Dermis microvascular lymphatic vessel endothelial cell (primary cell): ENCODE measurements around the gene CHD2. TPM values are rescaled to one million over a fixed set of nuclear protein-coding genes. Genes with fewer than 3 reads are reported as not detected.
"Not testable (repeated sequence)": the region's sequence is repeated elsewhere in the genome, so short reads cannot be mapped to it uniquely, and the experiment has no call there.

Experiments used
- DNase-seq, 2 donors: peaks; one replicate each; pipeline versions ENCODE4 v3.0.0 to v3.0.0-alpha.2; 2010; ENCODE audit warnings: low read depth in 2 of 2
- total RNA-seq: library from RNA; depleted of rRNA; stranded (reverse); fragments of >200 nt; gene quantifications from 2 replicates; pipeline ENCODE4 v1.2.1, GENCODE V29; 2014

Gene CHD2
- 40.2 and 47.4 TPM in 2 replicates for total RNA-seq

GRCh38 chr15:92899948-92900730 lies at the start of gene CHD2:
TSS of gene CHD2 (plus strand) at chr15:92900324. CDS start at chr15:92901238, 914 bp downstream.
- DNase-seq = peak; percentile 78 to 90

GRCh38 chr15:92853222-92853621 lies 46.9 kb upstream of the CHD2 start:
- no peak for DNase-seq

GRCh38 chr15:92861742-92862141 lies 38.4 kb upstream of the CHD2 start:
- DNase-seq = no peak

DNA sequence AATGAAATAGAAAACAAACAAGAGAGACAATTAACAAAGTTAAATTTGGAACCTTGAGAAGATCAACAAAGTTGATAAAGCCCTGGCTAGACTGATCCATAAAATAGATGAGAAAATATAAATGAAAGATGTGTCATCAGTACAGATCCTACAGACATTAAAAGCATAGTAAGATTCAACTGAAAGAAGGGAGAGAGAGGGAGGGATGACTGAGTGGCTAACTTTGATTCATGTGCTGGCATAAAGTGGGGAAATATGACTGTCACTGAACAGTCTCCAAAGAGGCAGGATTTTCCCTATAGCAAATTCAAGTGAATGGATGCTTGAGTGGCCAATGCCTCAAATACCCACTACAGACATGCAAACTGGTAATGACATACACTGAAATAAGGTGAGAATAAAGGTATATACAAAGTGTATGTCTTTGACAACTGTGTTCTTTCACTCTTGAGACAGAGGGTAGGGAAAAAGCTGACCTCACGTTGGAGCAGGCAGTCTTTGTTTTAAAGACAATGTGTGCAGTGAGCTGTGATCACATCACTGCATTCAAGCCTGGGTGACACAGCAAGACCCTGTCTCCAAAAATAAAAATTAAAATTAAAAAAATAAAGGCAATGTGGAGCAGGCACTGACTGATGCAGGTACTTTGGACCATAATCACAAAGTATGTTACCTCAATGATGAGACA lies 35.9 kb upstream of the CHD2 start:
- DNase-seq = no peak

GRCh38 chr15:92869263-92869940 lies 30.7 kb upstream of the CHD2 start:
- no peak for DNase-seq

DNA sequence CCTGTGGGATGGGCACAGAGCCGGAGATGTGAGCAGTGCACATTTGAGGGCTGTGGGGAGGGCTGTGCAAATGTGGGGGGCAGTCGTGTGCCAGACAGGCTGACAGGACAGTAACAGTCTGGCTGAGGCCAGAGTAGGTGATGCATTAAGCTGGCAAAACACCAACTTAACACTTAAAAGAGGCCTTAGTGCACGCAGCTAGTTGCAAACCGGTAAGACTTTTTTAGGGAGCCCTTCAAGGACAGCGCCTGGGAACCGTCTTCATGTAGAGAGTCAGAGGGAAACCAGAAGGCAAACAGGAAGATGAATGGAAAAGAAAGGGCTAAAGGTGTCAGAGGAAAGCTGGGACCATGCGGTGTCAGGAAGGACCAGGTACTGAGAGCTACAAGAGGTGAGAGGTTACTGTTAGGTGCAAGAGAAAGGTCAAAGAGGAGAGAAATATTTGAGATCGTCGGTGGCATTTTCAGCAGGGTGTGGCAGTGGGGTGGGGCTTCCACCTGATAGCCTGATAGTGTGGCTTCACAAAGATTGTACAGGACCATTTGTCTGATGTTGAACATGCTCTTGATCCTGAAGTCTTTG lies 30.0 kb upstream of the CHD2 start:
- DNase-seq = no peak

DNA sequence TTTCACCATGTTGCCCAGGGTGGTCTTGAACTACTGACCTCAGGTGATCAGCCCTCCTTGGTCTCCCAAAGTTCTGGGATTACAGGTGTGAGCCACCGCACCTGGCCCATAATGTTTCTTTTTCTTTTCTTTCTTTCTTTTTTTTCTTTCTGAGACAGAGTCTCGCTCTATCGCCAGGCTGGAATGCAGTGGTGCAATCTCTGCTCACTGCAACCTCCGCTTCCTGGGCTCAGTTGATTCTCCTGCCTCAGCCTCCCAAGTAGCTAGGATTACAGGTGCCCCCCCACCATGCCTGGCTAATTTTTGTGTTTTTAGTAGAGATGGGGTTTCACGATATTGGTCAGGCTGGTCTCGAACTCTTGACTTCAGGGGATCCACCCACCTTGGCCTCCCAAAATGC lies 27.2 kb upstream of the CHD2 start:
- DNase-seq = not testable (repeated sequence)

DNA sequence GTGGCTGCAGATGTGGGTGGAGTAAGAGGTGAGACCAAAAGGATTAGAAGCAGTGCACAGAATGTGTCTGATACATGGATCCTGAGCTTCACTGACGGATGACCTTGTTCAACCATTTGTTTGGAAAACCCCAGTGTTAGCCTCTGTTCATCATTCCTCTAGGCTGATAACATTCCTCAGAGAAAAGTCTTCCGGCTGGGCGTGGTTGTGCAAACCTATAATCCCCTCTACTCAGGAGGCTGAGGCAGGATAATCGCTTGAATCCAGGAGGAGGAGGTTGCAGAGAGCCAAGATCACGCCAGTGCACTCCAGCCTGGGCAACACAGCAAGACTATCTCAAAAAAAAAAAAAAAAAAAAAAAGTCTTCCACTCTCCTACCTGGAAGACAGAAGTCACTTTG lies 23.1 kb upstream of the CHD2 start:
- no peak for DNase-seq

GRCh38 chr15:92877416-92877815 lies 22.7 kb upstream of the CHD2 start:
- DNase-seq = no peak

DNA sequence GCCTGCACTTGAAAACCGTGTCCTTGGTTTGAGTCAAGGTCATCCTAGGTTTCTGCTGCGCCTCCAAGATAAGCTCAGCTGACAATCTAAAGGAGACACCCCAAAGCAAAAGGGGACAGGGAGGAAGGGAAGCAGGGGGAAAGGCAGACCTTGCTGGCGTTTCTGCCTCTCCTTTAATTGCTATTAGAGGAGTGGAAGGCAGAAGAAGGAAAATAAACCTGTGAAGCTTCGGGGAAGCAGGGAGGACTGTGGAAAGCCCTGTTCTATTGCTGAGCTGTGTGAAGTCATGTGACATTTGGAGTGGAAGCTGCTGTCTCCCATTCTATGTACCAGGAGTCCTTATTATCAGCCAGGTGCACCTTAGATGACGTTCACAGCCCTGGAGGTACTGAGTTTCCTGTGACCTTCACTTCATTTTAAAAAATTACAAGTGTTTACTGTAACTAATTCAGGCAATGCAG lies 21.5 kb upstream of the CHD2 start:
- no peak for DNase-seq

- DNase-seq = no peak
These were observed 20.0 kb upstream of the CHD2 start for GRCh38 chr15:92879949-92880725.

DNA sequence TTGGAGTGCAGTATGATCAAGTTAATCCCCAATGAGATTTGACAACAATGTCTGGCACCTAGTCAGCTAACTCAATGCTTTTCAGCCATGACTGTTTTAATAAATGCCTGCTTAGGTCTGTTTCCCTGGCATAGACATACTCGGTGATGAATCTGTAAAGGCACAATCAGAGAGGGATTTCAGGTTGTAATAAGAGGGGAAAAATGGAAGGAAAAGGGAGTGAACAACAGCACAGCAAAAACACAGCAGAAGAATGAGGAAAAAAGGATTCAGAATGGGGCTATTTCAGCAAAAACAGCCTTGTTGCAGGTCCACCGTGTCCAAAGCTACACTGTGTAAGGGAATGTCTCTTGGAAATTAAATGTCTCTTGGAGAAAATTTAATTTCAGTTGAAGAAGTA lies 19.3 kb upstream of the CHD2 start:
- DNase-seq = no peak

DNA sequence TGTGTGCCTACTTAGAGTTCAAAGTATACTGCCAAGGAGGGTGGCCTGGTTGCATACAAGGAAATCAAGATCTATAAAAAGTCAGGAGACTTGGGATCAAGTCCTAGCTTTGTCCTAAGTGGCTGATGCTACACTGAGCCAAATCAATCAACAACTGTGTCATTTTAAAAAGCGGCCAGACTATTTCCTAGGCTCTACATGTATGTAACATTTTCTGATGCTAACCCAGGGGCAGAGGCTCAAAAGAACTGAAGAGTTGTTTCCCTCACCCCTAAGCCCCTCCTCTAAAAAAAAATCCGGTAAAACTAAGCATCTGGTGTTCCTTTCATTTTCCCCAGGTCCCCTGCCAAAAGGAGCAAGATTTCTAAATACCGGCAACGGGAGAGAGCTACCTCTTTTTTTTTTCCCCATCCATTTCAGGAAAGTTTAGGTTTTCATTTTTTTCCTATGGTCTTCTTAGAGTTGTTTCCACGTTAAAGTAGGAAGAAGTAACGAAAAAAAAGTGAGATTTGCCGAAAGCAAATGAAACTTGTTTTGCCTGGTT lies 18.8 kb upstream of the CHD2 start:
- DNase-seq = no peak

- peak; percentile 99 to 100 for DNase-seq
These were observed 18.1 kb upstream of the CHD2 start for GRCh38 chr15:92881802-92882696.

GRCh38 chr15:92882697-92883162 lies 17.4 kb upstream of the CHD2 start:
- DNase-seq = no peak

DNA sequence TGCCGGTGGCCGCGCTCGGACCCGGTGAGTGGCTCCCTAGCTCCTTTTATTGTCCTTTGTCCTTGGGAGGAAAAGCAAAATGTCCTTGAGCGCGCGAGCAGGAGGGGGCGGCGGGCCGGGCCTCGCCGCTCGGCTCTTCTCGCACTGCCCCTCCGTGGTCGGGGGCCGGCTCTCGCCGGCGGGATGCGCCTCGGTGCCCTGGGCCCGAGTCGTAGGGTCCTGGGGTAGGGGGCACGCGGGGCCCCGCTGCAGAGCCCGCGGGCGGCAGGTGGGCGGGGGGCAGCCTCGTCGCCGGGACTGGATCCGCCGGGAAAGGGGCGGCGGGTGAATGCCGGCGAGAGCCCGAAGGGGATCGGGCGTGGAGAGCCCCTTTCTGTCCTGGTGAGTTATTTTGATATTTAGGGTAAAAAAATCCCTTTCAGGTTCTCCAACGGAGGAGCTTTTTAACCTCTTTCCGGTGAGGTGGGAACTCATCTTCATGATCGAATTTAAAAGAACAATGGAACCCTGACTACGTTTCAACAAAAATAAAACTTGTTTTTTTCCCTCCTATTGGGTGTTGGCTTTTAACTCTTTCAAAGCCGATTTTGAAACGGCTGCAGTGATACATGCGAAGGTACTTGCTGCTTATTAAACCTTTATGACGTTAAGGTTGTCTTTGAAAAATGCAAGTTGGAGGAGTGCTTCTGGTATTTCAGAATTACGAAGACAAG lies 16.8 kb upstream of the CHD2 start:
- peak; percentile 56 to 62 for DNase-seq

GRCh38 chr15:92883876-92884435 lies 16.2 kb upstream of the CHD2 start:
- DNase-seq = no peak

GRCh38 chr15:92884436-92885223 lies 15.5 kb upstream of the CHD2 start:
- DNase-seq = peak in 1 of 2 donors; percentile 14
